GM23248 (cell line): Measurements from ENCODE around the gene TEF.

ENCODE experiments used
- EZH2 ChIP-seq: fragments of 200-600 bp; sonication (generic); IDR thresholded peaks from 2 replicates; pipeline ENCODE4 v1.6.1; 2018; ENCODE audit warnings: antibody characterized with exemption, mild to moderate bottlenecking; ENCODE audit not compliant: insufficient read depth, poor library complexity, severe bottlenecking
- EZH2phosphoT487 ChIP-seq: fragments of 200-600 bp; sonication (generic); IDR thresholded peaks from 2 replicates; pipeline ENCODE4 v1.6.1; 2018; ENCODE audit warnings: antibody characterized with exemption, moderate library complexity, mild to moderate bottlenecking, low read depth; ENCODE audit not compliant: insufficient read depth

GRCh38 chr22:41383085-41383484, 1.3 kb downstream of the TEF start:
- TF ChIP-seq EZH2 (no peak), EZH2phosphoT487 (no peak)
